GM18867 (cell line): ENCODE data around the gene PCLO.

ENCODE experiments used
- ATAC-seq: cut with Tn5 transposase; IDR thresholded peaks from one replicate; pipeline ENCODE4 v1.9.1; 2021; ENCODE audit warnings: mild to moderate bottlenecking, moderate library complexity; ENCODE audit not compliant: unreplicated experiment

Gene PCLO

DNA sequence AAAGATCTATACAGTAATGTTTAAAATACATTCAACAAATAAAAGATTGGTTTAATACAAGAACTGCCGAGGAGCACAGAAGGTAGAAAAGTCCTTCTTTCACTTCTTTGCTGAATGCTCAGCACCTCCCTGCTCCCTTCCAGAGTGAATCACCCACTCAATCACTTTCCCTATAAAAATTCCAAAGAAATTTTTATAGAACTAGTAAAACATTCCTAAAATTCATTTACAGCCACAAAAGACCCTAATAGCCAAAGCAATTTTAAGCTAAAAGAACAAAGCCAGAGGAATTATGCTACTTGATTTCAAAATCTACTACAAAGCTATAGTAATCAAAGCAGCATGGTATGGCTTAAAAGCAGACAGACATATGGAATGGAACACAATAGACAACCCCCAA lies 320.9 kb downstream of the PCLO start:
- no peak for ATAC-seq

DNA sequence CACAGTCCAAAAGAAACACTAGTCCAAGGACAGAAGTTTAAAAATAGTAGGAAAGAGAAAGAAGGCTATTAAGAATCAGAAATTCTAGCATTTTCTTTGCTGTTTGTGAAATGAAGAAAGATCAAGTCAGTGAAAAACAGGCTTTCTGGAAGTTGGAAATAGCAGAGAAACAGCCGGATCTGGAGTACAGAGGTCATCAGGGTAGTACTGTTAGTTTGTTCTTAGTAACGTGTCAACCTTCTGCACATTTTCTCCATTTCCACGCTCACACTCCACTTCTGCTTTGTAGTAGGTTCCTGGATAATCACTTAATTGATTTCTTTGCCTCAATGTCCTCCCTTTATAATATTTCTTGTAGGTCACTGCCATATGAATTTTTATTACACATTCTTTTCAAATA lies 322.6 kb downstream of the PCLO start:
- no peak for ATAC-seq

DNA sequence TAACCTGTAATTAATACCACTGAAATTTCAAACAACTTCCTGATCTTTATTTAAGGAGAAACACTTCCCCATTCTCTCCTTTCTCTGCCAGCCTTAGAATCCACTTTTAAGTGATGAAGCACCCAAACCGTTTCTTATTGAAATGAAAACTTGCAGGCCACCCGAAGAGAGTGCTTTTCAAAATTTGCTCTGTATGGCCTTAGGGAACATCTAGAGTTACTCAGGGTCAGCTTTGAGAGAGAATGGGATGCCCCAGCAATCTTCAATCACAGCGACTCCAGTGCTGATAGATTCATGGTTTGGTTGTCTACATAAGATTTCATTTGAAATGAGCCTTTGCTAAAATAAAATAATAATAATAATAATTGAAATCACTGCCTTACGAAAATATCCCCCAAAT lies 323.1 kb downstream of the PCLO start:
- no peak for ATAC-seq

DNA sequence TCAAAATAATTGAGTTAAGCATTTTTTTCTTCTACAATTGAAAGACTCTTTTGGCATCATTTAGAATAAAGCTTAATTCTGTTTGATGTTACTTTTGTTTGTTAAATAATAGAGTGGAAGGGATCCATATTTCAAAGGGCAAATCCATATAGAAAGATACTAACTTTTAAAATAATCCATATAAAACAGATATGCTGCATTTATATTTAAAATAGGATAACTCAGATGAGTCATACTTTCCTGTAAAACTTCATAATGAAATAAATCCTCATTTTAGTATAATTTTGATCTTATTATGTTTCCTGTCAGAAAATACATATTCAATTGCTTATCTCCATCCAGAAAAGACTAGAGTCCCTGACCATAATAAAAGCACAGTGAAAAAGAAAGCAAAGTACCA lies 323.6 kb downstream of the PCLO start:
- ATAC-seq = no peak

DNA sequence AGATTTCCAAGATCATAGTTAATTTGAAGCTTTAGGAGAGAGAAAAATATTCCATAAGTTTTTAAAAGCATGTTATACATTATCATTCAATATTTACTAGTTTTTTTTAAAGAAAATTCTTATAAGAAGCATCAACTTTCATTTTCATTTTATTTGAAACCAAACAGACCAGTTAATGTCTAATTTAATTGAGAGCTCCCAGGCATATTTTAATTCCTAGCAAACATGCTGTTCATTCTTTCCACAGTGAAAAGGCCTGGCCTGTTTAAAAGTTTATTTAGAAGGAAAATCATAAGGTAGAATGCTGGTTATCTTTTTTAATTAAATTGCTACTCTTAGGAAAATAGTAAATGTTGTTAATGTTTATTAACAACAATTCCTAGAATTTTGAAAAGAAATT lies 324.4 kb downstream of the PCLO start:
- ATAC-seq = no peak

DNA sequence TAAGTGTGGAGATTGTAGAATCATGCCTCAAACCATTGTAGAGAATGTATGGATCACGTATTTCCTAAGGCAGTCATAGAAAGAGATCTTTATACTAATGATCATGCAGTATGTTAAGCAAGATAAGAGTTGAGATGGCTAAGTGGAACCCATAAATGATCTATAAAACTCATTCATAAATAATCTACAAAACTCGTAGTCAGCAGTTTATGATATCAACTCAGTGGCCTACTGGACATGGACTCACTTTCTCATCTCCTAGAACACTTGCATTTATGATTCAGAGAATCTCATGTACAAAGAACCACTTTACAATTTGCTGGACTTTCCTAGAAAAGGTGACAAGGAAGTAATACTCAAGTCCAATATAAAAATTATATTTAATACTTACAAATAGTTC lies 339.6 kb downstream of the PCLO start:
- ATAC-seq = no peak

DNA sequence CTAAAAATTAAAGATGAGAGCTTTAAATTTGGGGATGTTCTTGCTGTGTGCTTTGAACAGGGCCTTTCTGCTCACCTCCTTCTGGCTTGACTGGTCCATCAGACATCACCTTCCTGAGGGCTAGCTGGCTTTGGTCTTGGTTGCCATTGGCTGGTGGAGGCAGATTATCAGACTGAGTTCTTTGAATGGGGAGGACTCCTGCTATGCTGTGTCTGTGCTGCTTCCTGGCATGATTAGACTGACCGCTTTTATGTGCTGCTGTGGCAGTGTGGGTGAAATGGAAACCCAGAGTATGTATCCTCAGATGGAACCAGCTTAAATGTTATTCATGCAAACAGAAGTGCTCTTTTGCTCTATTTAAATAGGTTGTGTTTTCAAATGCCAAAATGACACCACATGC lies 341.6 kb downstream of the PCLO start:
- ATAC-seq = no peak

DNA sequence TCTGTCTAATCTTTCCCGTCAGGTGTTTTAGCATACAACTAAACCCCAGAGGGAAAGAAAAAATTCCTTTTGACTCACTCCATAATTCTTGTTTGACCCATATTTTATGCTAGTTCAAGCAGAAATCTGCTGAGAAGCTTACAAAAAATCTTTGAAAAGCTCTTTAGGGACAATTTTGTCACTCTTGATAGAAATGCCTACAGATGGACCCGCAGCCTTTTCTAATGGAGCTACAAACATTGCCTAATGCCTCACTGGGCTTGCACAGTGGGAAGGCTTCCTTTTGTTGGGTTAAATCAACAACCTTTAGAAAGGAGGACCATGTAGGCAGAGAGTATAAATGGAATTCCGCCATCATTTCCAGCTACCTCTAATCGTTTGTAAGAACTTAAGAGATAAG lies 344.5 kb downstream of the PCLO start:
- ATAC-seq = no peak

DNA sequence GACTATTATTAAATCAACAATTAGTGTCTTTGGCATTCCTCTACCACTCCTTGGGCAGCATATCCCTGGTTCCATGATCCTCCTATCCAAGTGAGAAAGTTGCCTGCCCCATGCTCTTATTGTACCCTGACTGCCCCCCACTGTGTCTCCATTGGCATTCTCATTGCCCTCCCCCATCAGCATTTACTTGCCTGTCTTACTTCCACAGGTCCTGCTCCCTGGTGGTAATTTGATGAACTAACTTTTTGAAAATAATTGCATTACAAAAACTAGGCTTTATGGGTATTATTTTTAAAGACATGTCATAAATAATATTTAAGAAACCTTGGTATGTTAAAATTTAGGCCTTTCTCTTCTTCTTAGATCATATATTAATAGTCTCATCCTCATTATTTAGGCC lies 346.4 kb downstream of the PCLO start:
- ATAC-seq = no peak

DNA sequence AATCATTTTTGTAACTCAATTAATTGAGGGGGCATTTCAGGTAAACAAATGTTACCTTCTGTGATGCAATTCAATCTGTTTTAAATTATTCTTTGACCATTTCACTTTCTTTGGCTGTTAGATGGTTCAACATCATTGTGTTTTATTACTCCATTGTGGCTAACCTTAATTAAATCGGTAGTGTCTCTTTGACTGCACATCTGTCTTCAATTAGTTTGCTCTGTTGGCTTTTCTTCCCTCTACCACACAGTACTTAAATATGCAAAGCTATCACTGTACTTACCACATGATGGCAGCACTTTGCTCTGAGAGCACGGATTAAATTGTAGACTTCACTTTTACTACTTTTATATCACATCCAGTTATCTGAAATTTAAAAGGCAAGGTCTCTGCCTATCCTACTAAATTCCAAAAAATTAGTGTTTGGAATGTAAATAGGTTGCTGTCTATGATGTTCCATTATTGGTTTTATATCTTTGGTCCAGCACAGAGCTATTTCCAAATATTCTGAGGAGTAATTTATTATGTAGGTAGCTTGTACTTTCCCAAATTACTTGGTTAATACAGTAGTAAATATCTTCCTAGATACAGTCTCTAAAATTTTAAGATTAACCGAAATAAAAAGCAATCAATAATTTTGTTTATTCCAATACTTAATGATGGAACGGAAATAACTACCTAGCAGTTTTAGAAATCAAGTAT lies 352.0 kb downstream of the PCLO start:
- ATAC-seq = peak; percentile 92

DNA sequence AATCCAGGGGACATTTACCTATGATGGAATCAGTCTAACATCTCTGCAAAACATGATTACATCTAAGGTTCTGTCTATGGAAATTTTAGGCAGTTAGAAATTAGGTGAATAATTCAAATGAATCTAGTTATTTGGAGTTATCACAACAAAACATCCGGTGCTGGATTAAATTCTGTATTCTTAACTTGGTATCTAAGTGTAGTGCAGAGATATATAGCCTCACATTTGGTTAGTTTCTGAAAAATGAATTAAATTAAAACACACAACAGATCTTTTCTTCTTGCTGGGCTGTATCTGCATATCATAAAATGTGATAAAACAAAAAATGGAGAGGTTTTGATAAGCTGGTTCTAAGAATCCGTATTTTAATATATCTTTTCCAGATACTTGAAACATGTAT lies 354.1 kb downstream of the PCLO start:
- no peak for ATAC-seq

DNA sequence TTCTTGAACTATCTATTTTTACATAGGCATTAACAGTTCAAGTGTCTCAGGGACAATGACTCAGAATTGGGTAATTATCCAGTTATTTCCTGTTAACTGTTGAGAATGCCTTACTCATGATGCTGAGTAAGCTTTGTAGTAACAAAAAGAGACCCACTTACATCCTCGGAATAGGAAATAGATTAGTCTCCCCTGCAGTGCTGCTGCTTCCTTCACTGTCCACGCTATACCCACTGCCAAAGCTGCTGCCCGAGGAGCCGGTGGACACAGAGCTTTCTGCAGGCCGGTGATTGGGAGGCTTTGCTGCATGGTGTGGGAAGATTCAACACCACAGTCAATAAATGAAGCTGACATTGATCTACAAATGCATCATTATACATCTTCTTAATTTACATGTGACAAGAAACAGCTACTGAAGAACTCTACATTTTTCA lies 357.1 kb downstream of the PCLO start:
- ATAC-seq = no peak

DNA sequence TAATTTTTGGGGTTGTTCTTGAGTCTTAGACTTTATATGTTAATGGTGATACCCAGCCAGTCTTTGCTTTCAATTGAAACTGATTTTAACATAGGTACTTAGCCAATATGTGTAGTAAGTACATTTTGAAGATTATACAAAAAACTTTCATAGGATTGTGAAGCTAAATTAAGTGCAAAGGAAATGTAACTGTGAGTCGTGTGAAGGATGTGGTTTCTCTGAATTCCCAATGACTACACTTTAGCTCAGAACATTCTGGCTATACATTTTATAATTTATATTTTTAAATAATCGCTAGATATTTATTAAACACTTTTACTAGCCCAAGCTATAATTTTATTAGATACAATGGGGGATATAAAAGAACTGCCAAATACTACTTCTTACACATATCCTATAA lies 359.3 kb downstream of the PCLO start:
- ATAC-seq = no peak

DNA sequence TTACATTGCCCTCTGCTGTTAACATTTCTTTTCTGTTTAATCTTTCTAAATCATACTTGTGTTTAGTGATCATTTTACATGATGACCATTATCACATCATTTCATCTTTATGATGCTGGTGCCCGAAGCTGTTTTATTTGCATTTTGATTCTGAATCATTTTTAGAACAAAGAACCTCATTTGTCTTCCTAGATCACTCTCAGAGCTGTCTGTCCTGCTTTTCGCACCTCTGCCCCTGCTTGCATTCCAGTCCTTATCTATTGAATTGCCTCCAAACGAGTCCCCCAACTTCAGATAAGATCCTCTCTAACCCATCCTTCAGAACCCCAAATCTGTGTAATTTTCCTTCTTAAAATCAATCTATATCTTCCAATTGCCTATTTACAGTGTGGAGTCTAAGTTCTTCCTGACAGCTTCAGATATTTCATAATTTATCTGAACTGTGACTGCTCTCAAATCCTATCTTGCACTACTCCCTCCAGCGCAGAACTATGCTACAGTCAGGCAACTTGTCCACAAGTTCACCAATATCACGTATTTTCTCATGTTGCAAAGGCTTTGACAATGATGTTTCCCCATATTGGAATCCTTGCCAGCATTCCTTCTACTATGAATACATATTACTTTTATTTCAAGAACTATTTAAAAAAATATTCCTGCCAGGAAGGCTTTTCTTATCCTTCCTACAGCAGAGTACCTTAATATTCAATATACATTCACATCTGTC lies 372.6 kb downstream of the PCLO start:
- no peak for ATAC-seq

DNA sequence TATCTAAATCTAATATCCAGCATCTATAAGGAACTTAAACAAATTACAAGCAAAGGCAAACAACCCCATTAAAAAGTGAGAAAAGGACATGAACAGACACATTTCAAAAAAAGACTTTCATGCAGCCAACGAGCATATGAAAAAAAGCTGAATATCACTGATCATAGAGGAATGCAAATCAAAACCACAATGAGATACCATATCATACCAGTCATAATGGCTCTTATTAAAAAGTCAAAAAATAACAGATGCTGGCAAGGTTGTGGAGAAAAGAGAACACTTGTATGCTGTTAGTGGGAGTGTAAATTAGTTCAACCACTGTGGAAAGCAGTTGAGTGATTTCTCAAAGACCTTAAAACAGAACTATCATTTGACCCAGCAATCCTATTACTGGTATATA lies 384.7 kb downstream of the PCLO start:
- ATAC-seq = no peak

DNA sequence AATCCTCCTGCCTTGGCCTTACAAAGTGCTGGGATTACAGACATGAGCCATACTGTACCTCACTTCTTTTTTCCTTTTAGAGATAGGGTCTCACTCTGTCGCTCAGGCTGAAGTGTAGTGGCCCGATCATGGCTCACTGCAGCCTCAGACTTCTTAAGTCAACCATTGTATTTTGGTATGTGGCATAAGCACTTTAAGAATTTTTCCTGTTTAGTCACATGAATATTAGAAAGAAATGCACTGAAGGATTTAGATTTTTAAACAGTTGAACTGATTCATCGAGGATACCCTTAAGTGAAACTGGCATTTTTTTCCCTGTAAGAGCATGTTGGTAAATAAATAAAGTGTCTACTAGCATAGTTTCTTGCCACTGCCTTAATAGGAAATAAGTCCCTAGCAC lies 399.8 kb downstream of the PCLO start:
- ATAC-seq = no peak

DNA sequence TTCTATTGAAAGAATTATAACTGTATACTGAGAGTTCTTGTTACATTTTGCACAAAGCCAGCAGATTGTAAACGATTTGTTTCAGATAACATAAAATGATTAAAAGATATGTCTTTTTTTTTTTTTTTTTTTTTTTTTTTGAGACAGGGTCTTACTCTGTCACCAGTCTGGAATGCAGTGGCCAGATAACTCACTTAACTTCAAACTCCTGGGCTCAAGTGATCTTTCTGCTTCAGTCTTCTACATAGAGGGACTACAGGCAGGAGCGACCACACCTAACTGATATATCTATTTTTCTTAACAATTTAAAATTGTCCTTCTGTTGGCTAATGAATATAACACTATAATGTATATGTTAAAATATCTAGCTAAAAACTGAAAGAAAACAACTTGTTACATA lies 401.9 kb downstream of the PCLO start:
- no peak for ATAC-seq

DNA sequence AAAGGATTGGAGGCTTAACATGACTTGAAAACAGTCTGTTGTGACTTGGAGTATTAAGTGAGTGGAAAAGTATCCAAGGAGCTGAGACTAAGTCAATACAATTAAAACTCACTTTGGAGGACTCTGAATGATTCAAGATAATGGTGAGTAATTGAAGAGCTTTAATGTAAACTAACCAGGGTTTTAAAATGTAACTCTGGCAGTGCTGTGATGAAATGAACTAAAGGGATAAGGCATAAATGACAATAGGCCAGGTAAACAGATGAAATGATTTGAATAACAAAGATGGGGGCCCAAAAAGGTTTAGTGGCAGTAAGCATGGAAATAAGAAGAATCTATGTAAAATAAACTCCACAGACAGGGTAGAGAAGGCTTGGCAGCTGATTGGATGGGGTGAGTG lies 402.6 kb downstream of the PCLO start:
- no peak for ATAC-seq

DNA sequence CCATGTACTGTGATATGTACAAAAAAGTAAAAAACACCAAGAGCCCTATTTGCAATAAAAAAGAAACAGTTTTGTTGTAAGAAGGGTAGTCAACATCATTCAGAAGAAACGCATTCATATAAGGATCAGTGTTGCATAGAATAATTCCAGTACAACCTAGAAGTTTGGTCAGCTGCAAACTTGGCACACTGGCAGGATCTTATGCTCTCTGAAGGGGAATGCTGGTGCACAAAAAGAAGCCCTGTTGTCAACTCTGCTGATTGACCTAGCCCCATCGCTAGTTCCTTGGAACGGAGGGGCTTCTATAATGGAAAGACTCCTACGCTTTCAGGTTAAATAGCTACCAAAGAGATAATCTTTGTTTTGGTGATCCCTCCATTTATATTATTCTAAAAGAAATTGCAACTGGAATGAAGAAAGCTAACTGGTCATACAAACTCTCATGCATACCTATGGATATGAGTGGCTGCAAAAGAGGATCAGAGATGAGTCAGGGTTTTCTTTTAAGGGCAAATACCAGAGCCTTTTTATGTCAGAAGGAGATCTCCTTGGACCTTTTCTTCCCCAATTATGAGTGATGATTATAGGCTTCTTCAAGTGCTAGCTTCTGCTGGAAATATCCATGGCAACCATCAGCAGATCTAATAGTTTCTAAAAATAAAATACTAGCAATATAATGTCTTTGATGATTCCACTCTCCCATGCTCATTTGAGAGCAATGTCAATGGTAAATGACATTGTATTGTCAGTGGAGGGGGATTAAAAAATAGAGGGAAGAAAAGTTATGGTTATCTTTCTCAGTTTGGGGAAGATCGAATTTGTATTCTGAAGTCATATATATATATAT lies 406.8 kb downstream of the PCLO start:
- no peak for ATAC-seq

DNA sequence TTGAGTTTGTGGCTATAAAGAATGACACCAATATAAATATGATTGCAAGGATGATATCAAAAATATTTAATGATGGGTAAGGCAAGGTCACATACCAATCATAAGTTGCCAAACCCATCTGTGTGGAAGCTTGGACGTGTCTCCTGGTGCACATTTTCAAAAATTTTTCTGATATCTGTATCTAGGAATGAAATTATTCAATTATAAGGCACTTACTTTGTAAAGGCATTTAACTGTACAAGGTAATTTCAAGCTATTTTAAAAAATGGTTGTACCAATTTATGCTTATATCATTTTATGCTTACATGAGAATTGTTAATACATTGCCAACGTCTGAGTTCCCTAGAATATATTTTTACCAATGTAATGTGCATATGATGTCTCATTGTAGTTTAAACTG lies 412.7 kb downstream of the PCLO start:
- no peak for ATAC-seq

DNA sequence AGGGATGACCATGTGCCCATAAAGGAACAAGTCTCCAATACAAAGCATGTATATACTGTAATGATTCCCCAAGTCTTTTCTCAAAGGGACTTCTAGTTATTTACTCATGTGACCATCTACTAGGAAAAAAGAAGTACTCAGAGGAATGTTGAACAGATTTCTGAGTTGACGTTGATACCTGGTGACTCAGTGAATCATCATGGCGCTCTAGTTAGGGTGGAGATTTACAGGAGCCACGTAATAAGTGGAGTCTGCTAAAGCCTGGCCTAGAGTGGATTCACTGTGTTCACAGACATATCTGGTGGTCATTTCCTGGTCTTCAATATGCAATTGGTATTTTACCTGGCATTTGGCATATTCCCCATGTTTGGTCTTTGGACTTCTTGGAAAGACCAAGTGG lies 416.9 kb downstream of the PCLO start:
- no peak for ATAC-seq

DNA sequence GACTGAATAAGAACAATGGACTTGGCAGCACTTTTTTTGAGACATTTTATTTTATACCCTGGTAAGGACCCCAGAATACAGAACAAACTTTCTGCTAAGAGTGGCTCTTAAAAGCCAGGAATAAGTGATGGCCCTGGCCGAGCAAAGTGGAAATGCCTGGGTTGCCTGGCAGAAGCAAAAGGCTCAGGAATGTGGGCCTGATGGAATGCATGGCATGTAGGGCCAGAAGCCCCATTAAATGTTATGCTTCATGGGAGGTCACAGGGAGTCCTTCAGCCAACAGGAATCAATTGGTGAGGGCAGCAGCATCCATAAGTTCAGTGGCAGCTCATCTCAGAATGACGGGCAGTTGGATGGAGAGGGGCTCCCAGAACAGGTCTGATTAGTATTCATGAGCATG lies 417.6 kb downstream of the PCLO start:
- no peak for ATAC-seq
